ENCODE measurements around the gene HMCN2. TPM values are rescaled to one million over a fixed set of nuclear protein-coding genes. Genes with fewer than 3 reads are reported as not detected.

HMCN2 gene
- total and polyA plus RNA-seq, 4 donors: 0.24 to 1.8 (median 0.29) TPM

DNA sequence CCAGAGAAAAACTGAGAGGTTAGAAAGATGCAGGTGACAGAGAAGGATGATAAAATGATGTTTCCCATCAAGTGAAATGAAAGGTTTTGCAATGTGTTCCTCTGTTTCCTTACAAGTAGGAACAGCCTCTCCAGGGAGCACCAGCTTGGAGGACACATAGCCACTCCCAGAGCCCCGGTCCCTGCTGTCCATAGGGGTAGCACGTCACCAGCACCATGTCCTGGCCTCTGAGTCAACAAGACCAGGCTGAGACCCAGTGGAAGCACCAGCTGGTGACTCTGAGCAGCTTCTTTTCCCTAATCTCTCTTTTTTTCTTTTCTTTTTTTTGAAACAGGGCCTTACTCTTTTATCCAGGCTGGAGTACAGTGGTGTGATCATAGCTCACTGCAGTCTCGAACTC, 19.4 kb upstream of the HMCN2 start:
- no peak for TF ChIP-seq GABPA (IDR thresholded peaks at IDR 0.05 in 1 of 2, conservative IDR thresholded peaks at IDR 0.05 in 1 of 2)
- Histone ChIP-seq H3K9me3 (ENCODE audit: control insufficient read depth in 4 of 4, low read length in 3 of 4) (no peaks in the 10 kb centered on the region), H3K27me3 (ENCODE audit: control insufficient read depth in 4 of 4, insufficient read depth in 4 of 4, low read length in 3 of 4) (no peaks in the 10 kb centered on the region), H3K4me3 (ENCODE audit: low read depth in 1 of 3, low read length in 3 of 3) (no peak overlapping the region), H3K27ac (ENCODE audit: low read depth in 1 of 2, low read length in 2 of 2) (no peak overlapping the region), H3K9ac (ENCODE audit: low read depth in 1 of 2, low read length in 2 of 2) (no peak overlapping the region), H3K4me1 (ENCODE audit: control insufficient read depth in 4 of 4, insufficient read depth in 4 of 4, low read length in 3 of 4) (peaks cover 4 to 15% (median 8%) of the 10 kb centered on the region in 4 donors), H3K36me3 (ENCODE audit: control insufficient read depth in 4 of 4, insufficient read depth in 3 of 4, low read depth in 1 of 4, low read length in 3 of 4) (no peaks in the 10 kb centered on the region)
- no peak for DNase-seq (ENCODE audit: low spot score)
- 96% methylated on average over 3 of the region's 3 CpGs for WGBS

- Histone ChIP-seq H3K4me1 (ENCODE audit: control insufficient read depth in 4 of 4, insufficient read depth in 4 of 4, low read length in 3 of 4) (peaks cover 0 to 6% (median 1%) of the 10 kb centered on the region in 4 donors), H3K27ac (ENCODE audit: low read depth in 1 of 2, low read length in 2 of 2) (no peak overlapping the region), H3K9ac (ENCODE audit: low read depth in 1 of 2, low read length in 2 of 2) (no peak overlapping the region), H3K27me3 (ENCODE audit: control insufficient read depth in 4 of 4, insufficient read depth in 4 of 4, low read length in 3 of 4) (no peaks in the 10 kb centered on the region), H3K9me3 (ENCODE audit: control insufficient read depth in 4 of 4, low read length in 3 of 4) (no peaks in the 10 kb centered on the region), H3K4me3 (ENCODE audit: low read depth in 1 of 3, low read length in 3 of 3) (no peak overlapping the region), H3K36me3 (ENCODE audit: control insufficient read depth in 4 of 4, insufficient read depth in 3 of 4, low read depth in 1 of 4, low read length in 3 of 4) (no peaks in the 10 kb centered on the region)
- TF ChIP-seq SP1 (IDR thresholded peaks at IDR 0.05): no peak
- TF ChIP-seq CTCF (IDR thresholded peaks at IDR 0.05; ENCODE audit: low read depth, low read length, missing input control): no peak
- no peak for TF ChIP-seq RAD21 (IDR thresholded peaks at IDR 0.05)
- TF ChIP-seq HNF4A (conservative IDR thresholded peaks at IDR 0.05): no peak
- no peak for TF ChIP-seq NR2F2 (IDR thresholded peaks at IDR 0.05)
- TF ChIP-seq ATF3 (IDR thresholded peaks at IDR 0.05): no peak
- no peak for TF ChIP-seq TAF1 (conservative IDR thresholded peaks at IDR 0.05)
- TF ChIP-seq FOXA1 (IDR thresholded peaks at IDR 0.05): no peak
- no peak for TF ChIP-seq MAX (IDR thresholded peaks at IDR 0.05)
- no peak for TF ChIP-seq EGR1 (IDR thresholded peaks at IDR 0.05; ENCODE audit: low read depth in 2 of 2)
- no peak for TF ChIP-seq JUND (IDR thresholded peaks at IDR 0.05)
- no peak for TF ChIP-seq FOXA2 (IDR thresholded peaks at IDR 0.05)
- TF ChIP-seq YY1 (IDR thresholded peaks at IDR 0.05): no peak
- 88% methylated on average over 23 of the region's 23 CpGs for WGBS
- no peak for DNase-seq (ENCODE audit: low spot score)
These were observed 10.6 kb upstream of the HMCN2 start for GRCh38 chr9:130254747-130255630.

DNA sequence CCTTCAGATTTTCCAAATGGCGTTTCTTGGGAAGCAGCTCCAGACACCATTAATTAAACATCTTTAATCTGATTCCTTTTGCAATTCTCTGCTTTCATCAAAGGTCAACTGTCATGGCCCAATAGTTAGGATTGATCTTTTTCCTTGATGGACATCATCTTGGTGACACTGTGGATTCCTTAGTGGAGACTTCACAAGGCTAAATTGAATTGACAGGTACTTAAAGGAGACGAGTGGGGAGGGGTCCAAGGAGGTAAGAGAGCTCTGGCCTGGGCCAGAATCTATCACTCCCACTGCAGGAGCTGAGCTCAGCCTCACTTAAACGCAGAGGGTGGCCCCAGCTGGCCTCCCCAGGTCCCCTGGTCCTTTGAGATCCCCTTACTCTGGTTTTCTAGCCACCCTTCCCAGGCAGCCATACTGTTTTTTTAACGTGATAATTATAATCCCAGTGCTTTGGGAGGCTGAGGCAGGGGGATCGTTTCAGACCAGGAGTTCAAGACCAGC, 9.9 kb upstream of the HMCN2 start:
- no peaks in the 10 kb centered on the region for H3K27me3 ChIP-seq (ENCODE audit: control insufficient read depth in 4 of 4, insufficient read depth in 4 of 4, low read length in 3 of 4)
- no peak for TF ChIP-seq MAX (IDR thresholded peaks at IDR 0.05)
- no peak for TF ChIP-seq RXRA (IDR thresholded peaks at IDR 0.05)
- WGBS: 82% methylated on average over 5 of the region's 5 CpGs

More for the DNA sequence above, 9.9 kb upstream of the HMCN2 start:
- Histone ChIP-seq H3K9ac (ENCODE audit: low read depth in 1 of 2, low read length in 2 of 2) (no peak overlapping the region), H3K9me3 (ENCODE audit: control insufficient read depth in 4 of 4, low read length in 3 of 4) (no peaks in the 10 kb centered on the region), H3K4me1 (ENCODE audit: control insufficient read depth in 4 of 4, insufficient read depth in 4 of 4, low read length in 3 of 4) (peaks cover 0 to 11% (median 7%) of the 10 kb centered on the region in 4 donors), H3K27ac (ENCODE audit: low read depth in 1 of 2, low read length in 2 of 2) (no peak overlapping the region), H3K4me3 (ENCODE audit: low read depth in 1 of 3, low read length in 3 of 3) (no peak overlapping the region), H3K36me3 (ENCODE audit: control insufficient read depth in 4 of 4, insufficient read depth in 3 of 4, low read depth in 1 of 4, low read length in 3 of 4) (no peaks in the 10 kb centered on the region)
- DNase-seq (ENCODE audit: low spot score): no peak

All from liver (tissue), 9 donors.